NCI-H82 treated with DMSO at 0.1 percent for 48 hours (cell line): Measurements from ENCODE around the gene GSTO2.
A peak's percentile ranks its signal among the peaks of the same experiment; 100 is the strongest.

Source experiments
- DNase-seq: peaks from one replicate; lab custom pipeline; 2025; ENCODE audit not compliant: unreplicated experiment; lab: John Stamatoyannopoulos, UW

GSTO2 gene

DNA sequence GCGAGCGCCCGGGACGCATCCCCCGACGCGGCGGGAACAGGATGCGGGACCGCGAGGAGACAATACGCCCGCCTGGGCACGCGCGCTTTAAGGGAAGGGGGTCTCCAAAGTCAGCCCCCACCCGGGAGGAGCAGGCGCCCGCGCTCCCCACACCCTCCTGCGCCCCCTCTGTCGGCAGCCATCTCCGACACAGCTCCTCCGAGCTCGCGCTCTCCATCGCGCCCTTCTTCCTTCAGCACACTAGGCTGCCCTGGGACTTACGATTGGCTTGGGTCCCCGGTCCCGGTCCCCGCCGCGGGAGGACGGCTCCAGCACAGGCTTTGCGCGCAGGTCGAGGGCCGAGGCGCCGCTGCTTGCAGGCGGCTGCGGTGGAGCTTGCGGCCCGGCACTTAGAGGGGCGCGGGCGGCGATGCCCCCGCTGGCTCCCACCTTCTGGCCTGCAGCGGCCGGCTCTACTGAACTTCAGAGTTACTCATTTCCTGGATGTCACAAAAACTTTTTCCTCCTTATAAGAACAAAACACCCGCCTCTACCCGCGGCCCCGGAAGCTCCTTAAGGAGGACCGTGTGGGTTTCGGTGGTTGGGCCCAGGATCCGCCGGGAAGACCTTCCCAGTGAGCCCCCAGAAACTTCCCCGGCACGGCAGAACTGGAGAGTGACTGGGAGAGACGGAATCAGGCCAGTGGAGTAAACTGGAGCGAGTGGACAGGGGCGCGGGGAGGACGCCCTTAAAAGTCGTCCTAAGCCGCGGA lies 69.2 kb downstream of the GSTO2 start, which contains the start of gene ITPRIP:
Gene ITPRIP, minus strand, starts transcription at position 481 of the 751 bp plus-strand sequence. CDS start 22,414 bp downstream, outside the sequence.
- no peak for DNase-seq

DNA sequence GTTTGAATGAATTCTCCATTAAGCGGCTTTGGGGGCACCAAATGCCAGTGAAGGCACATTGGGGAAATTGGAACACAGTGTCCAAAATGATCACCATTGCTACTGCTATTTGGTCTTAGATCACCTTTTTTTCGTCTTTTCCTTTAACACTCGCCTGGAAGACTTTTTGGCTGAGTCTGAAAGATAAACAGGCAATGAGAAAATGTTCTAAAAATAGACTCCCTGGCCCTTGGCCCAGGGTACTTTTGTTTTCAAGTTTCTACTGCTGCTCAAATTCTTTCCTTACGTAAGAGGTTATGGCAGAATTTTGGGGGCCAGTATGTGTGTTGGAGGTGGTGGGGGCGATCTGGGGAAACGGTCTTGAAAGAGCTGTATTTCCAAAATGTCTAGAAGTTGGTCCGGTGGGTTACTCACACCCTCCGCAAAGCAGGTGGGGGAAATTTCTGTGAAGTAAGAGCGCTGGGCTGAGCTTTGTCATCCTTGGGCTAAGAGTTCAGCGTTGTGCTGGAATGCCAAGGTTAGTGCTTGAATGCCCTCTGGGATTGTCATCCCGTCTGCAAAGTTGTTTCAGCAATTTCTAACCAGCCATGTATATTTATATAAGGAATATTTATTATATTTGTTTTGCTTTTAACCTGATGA lies 70.6 kb downstream of the GSTO2 start:
- no peak for DNase-seq

DNA sequence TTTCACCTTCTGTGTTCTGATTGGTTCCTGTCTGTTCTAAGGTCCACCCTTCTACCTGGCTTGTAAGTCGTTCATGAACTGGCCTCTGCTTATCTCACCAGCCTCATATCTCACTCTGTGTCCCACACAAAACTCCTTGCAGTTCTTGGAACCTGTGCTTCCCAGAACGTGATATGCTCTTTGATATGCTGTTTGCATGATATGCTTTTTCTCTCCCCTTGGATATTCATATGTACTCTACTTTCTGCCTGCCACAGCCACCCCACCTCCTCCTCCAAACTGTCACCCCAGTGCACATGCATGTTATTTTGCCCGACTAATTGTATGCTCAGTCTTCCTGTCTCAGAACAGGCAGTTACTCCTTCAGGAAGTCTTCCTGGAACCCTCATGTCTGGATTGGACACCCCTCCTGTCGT lies 71.1 kb downstream of the GSTO2 start:
- no peak for DNase-seq

DNA sequence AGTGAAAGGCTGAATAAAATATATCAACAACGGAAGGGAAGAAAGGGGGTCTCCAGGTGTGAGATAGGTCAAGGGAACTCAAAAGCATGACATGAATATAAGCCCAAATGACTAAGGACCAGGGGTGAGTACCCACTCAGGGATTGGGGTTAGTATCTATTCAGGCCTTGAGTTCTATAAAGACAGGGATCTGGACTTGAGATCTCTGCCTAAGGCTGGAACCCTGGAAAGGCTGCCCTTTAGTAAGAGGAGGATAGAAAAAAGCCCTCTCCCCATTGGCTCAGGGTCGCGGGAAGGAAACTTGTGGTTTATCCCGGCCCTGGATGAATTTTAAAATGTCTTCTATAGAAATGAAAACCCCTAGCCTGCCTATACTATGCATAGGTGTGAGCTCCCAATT lies 71.7 kb downstream of the GSTO2 start:
- no peak for DNase-seq

DNA sequence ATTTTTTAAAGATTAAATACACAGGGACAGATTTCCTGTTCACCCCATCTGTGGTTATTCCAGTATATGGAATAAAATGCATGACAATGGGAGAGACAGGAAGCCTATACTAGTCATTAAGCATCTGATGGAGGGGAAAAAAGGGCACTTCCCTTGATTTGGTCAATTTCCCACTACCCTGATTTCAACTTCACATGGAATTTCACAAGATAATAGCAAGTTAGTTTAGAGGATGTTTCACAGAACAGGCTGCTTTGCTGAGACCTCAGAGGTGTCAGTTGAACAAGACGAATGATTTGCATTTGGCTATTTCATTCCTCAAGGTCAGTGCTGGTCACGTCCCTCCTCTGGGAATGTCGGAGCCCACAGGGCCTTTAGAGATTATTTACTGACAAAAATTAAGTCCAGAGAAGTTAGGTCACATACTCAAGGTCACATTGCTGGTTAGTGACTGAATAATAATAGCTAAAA lies 74.0 kb downstream of the GSTO2 start:
- no peak for DNase-seq

DNA sequence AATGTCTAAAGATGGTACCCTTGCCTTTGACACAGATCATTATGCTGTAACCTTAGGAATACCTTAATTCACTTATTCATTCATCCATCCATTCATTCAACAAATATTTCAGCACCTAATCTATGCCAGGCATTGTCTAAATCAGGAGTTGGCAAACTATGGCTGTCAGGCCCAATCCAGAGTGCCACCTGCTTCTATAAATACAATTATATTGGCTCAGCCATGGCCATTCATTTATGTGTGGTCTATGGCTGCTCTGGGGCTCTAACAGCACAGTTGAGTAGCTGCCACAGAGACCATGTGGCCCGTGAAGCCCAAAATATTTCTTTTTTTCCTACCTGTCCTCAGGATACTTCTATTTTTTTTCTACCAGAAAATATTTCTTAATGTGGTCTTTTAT lies 75.2 kb downstream of the GSTO2 start:
- DNase-seq, result no peak

DNA sequence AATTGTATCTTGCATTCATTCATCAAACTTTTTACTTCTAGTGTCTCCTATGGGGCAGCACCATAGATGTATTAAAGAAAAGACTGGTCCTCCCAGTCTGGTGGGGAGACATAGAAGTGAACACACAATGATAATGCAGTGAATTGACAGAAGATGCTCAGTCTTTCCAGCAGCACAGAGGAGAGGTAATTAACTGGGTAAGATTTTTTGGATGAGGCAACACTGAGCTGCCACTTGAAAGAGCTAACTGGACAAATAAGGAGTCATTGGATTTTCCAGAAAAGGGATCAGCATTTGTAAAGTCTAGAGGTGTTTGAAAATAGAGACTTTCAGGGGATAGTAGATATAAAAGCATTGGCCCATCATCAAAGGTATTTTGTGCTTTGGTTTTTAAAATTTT lies 76.5 kb downstream of the GSTO2 start:
- DNase-seq, result no peak

DNA sequence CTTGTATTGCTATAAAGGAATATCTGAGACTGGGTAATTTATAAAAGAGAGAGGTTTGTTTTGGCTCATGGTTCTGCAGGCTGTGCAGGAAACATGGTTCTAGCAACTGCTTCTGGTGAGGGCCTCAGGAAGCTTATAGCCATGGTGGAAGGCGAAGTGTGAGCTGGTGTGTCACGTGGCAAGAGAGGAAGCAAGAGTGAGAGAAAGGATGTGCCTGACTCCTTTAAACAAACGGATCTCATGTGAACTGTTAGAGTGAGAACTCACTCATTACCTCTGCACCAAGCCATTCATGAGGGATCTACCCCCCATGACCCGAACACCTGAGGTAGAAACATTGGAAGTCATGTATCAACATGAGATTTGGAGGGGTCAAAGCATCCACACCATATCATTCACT lies 77.0 kb downstream of the GSTO2 start:
- no peak for DNase-seq

DNA sequence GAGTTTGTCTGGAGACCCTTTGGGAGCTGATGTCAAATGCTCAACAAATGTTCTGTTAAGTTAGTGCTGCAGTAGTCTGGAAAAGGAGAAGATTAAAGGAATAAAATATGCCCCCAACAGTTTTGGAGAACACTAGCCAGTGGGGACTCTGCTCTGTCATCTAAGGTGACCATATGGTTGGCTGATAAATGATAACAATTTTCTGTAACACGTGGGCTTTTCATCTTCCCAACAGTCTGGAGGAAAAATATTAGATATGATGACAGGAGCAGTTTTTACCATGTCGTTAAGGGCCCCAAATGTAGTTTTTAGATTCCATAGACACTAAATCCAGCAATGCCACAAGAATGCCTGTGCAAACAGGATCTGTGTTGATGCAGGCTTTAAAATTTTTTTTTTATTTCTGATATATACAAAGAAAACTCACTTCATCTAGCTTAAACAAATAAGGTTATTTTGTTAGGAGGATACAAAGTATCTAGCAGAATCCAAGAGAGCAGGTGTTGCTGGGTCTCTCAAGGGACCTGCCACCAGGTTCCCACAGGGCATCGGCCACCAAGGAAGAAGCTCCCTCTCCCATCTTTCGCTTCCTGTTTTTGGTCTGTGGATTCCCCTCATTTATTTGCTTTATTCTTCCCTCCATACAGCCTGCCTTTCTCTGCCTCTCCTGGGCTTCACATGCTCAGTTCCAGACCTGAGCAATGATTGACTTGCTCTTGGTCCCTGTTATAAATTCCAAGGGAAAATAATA lies 78.5 kb downstream of the GSTO2 start:
- DNase-seq, result no peak

DNA sequence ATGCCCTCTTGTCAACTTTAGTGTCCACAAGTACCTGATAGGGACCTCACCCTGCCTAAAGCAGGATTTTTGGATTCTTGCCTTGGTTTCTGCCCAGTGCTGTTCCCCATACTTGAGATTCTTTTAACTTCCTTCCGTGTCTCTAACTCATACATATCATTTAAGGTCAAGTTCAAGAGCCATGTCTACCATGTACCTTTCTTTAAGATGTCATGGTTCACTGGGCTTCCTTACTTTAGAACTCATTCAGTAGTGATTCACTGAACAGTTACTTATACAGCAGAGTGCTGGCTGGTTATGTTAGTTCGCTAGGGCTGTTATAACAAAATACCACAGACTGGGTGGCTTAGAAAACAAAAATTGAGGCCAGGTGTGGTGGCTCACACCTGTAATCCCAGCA lies 79.6 kb downstream of the GSTO2 start:
- DNase-seq, result no peak

DNA sequence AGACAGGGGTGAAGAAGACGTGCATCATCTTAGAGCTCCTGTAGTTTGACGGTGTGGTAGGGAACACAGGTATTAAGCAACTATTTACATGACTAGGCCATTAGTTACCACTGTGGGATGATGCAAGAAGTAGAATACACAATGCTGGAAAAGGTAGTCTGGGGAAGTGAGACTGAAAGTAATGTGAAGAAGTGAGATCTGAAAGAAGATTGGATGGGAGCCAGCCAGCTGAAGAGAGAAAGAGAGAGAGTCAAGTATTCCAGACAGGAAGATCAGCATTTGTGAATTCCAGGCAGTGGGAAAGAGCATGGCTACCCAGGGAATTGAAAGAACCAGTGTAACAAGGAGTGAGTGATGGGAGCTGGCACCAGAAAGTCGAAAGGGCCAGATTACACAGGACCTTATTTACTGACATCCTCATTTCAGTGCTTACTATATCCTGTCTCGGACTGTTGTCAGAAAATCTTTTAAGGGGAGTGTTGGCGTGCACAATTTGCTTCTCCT lies 80.7 kb downstream of the GSTO2 start:
- DNase-seq, result no peak

DNA sequence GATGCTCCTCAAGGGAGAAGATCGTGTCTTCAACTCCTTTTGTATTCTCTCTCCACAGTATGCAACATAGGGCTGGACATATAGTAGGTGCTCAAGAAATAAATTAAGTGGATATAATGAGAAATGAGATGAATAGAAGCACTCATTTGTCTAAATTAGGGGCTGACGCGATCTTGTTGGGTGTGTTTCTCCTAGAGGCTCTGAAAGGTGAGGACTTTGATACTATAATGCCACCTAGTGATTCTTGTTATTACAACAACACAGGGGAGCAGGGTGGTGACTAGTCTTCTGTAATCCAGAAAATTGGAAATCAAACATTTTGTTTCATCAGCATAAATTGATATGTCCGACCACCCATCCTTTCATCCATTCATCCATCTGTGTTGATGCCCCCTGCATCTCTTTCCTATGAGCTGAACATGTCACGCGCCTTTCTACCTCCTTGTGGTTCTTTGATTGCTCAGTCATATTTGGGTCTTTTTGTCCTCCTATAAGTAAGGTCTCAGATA lies 81.2 kb downstream of the GSTO2 start:
- peak; percentile 44 for DNase-seq

DNA sequence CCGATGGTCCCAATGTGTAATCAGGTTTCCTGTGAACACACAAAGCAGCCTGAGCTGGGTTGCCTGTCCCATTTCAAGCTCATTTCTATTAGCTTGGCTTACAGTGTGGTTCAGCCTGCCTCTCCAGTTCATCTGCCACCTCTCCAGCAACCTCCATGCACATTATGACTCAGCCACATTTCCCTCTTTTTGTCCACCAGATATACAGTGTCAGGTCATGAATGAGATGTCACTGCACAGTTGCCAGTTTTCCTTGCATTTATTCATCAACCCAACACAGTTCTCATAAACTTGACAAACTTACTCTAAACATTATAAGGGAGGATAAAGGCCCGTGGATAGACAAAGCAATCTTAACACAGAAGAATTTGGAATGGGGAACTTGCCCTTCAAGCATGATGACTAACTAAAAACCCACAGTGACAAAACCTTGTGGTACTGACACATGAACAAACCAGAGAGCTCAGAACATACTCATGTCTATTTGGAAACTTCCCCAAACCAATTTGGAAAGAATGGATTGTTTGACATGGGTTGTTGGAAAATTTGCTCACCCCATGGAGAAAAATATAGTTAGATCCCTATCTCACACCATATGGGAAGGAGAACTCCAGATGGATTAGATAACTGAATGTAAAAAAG lies 82.2 kb downstream of the GSTO2 start:
- DNase-seq, result no peak

DNA sequence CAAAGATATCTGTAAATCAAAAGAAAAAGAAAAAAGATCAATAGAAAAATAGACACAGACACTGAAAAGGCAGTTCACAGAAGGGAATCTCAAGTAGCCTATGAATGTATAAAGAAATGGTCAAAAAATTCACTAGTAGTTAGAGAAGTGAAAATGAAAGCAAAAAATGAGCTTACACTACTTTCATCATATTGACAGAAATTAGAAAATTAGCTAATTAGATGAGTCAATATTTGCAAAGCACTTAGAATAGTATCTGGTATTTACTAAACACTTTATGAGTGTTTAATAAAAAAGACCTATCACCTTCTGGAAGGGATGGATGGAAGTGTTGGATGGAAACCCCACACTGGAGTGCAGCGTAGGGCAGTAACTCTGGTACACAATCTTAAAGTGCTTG lies 82.9 kb downstream of the GSTO2 start:
- no peak for DNase-seq

DNA sequence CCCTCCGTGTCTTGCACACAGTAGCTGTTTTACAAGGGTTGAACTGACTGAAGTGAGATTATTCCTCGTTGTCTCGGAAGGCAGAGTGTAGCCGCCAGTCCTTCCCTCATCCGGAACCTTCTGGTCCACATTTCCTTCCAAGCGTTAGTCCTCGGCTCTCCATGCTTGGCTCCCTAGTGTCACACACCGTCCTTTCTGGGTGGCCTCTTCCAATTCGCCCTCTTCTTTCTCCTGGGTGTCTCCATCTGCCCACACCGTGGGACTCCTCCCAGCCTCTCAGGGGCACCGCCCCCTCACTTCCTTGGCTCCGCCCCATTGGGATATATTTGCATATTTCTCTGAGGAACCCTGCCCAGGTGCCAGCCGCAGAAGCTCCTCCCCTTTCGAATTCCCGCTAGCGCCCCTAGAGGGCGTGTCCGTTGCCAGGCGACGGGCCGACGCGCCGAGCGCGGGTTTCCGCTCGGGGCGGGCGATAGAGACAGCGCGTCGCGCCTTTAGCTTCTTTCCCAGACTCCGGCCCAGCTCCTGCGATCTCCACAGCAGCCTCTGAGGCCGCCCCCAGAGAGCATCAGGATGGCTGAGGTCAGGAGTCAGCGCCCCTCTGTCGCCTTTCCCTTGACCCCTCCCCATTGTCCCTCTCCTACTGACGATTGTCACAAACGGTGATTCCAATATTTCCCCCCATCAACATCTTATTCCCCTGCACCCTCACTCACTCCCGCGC lies 84.5 kb downstream of the GSTO2 start, which contains the start of gene CFAP58:
Gene CFAP58, plus strand, starts transcription at position 509 of the 724 bp plus-strand sequence. Its CDS starts 65 bp downstream, at position 574.
- peak; percentile 68 for DNase-seq
